ENCODE data around the gene MAPK8.

Gene MAPK8

DNA sequence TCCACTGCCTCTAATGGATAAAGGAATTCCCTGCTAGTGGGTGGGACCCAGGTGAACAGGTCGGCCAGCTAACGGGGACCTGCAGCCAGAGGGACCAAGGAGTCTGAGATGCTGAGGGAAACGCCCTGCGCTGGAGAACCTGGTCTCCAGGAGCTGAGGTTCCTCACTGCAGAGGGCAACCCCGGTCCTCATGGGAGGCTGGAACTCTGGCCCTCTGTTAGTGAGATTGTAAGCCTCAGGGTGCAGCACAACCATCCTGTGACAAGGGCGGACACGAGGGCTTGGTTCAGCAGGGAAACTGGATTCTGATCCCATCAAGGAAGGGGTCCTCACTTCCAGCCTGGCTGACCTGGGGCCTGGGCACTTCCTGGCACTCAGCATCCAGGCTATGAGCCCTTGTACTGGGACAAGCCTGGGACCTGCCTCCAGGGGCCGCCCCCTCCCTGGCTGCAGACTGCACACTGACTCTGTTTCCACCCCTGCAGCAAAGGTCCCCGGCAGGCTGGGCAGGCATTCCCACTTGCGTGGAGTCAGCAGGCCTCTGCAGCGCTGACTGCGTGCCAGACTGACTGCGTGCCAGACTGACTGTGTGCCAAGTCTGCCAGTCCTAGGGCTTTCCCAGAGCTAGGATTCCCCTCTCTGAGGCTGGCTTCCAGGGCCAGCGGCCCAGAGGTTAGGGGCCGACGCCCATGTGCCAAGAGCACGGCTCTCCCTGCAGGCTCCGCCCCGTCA lies 143.2 kb downstream of the MAPK8 start:
- DNase-seq (ENCODE audit: low read depth in 2 of 2) = no peak

DNA sequence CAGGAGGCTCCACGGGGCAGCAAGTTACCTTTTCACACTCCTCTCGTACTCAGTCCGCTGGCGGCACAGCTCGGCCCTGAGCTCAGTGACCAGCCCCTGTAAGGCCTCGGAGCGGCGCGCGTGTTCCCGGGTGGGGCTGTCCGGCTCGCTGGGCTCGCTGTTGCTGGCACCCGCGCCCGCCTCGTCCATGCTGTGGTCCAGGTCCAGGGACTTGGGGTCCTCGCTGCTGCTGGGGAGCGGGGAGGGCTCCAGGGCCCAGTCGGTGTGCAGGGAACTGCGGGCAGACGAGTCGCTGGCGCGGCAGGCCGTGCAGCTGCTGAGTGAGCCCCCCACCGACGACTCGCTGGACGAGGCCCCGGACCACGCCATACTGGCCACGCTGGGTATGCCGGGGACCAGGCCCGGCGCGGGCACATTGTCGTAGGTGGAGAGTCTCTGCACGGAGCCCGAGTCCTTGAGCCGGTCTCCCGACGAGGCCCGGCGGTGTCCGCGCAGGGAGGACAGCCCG lies 143.8 kb downstream of the MAPK8 start:
- no peak for DNase-seq (ENCODE audit: low read depth in 2 of 2)

DNA sequence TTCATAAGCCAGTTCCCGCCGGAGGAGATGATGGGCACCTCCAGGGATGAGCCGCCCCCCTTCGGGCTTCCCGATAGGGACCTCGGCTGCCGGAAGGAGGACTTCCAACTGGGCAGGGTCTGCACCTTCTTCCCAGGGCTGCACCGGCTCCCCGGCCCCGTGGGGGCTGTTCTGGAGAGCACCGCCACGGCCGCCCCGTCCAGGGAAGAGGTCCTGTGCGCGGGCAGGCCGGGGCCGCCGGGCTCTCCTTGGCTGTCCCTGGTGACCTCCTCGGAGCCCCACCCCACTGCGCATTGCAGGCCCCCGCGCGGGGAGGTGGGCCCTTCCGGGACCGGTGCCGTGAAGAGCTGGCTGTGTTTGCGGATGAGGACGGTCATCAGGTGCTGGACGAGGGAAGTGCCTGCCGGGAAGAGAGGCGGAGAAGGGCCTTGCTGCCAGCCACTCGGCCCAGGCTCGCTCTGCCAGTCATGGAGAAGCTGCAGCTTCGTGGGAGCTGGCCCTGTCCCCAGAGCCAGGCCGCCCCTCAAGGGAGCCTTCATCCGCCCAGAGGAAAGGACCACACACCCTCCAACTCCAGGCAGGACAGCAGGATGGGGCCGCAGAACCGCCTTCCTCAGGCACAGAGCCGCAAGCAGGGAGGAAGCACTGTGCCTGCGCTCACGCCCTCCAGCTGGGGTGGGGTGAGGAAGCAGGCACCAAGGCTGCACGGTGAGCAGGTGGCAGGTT lies 144.4 kb downstream of the MAPK8 start:
- no peak for DNase-seq (ENCODE audit: low read depth in 2 of 2)

DNA sequence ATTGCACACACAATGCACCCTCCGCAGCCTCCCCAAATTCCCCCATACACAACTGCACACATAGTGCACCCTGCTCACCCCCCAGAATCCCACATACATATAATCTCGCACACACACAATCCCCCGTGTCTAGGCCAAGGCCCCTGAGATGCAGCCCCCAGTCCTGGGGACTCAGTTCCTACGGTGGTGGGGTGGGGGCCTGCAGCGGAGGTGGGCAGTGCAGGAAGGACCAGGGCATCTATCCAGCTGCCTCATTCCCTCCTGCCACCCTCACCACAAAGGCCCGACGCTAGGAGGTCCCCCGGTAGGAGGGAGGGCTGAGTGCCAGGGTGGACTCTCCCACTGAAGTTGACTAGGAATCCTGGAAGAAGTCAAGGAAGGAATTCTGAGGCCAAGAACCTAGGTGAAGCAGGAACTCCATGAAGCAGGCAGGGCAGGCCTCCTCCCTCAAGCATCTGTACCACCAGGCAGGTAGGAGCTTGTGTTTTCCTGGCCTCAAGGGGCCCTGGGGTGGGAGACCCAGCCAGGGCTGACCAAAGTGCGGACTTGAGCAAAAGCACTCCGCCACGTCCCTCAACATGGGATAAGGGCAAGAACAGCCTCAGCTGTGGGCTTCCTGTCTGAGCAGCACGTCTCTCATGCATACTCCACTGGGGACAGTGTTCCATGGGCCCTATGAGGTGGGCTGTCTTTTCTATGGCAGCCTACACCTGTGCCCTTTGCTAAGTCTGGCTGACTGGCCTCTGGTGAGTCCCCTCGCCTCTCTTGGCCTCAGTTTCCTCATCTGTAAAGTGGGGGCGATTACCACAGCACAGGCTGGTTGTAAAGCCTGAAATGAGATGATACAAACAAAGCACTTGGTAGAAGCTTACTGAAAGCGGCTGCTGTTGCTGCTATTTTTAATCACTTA lies 145.7 kb downstream of the MAPK8 start:
- DNase-seq (ENCODE audit: low read depth in 2 of 2) = no peak

DNA sequence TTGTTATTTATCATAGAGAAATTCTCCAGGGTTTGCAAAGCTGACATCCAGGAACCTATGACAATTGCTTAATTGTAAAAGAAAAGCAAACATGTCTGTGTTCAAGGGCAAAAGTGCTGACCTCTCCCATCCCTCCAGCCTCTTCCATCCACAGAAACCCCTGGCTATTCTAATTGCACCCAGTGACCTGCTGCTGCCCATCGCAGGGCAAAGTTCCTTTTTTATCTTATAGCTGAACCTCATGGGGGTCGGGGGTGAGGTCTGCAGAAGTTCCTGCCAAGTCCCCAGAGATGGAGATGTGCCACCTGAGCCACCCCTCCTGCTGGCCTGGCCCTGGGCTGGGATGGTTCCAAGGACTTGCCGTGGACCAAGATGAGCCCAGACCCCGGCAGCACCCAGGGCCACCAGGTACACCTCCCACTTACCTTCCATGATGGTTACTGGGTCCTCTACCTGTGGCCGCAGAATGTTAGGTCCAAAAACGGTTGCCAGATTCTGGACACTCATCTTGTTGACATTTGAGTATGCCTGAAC lies 146.5 kb downstream of the MAPK8 start:
- no peak for DNase-seq (ENCODE audit: low read depth in 2 of 2)

DNA sequence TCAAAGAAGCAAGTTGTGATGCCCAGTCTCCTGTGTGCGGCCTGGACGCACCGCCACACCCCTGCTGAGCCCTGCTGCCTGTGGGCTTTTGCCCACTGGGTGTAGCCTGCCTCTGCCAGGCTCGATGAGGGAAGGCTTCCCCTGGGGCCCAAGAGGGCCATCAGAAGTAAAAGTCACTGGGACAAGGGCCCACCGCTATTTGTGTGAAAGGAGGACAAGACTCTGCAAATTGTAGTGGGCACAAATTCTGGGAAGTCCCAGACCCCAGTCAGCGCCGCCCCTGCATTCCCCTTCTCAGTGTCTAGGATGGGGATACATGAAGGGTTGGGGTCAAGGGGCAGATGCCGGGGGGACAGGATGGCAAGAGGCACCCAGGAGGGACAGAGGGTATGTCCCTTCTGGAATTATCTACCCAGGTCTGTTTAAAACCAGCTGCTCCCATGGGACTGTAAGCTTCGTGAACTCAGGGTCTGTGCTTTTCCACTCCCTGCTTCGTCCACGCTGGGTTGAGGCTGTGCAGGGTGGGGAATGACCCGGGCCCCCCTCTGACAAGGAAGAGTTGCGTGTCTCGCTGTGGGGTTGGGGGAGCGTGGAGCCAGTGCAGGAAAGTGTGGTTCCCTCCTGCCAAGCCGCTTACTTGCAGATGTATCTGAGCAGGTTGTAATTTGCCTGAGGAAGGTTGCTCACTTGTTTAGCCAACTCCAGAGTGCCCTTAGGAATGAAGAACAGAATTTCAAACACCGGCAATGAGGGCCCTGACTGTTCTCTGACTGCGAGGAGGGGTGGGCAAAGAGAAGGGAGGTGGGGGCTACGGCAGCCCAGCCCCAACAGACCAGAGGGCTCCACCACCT lies 147.2 kb downstream of the MAPK8 start:
- no peak for DNase-seq (ENCODE audit: low read depth in 2 of 2)

DNA sequence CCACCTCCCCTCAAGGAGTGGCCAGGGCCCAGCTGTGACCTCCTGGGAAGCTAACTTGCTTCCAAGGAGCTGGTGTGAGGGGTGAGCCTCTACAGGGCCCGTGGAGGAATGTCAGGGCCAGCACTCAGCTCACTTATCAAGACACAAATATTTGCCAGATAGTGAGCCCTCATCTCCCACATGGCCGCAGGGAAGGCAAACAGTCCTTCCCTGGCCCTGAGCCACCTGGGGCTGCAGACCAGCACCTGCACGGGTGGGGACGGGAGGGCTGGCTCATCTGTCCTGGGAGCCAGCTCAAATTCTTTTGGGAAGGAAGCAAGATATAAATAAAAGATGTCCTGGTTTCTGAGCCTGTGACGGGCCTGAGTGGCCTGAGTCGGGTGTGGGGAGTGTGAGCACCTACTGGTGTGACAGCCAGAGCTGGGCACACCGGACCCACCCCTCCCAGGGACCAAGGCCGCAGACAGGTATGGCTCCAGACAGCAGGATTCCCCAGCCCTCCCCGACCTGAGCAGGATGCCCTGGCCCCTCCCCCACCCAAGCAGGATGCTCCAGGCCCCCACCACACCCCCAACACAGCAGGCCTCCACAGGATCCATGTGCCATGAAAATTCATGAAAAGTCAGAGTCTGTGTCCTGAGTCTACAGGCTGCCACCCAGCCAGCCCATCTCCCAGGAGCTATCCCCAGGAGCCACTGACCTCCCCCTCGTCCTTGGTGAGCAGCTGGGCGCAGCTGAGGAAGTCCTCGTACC lies 148.0 kb downstream of the MAPK8 start:
- no peak for DNase-seq (ENCODE audit: low read depth in 2 of 2)

DNA sequence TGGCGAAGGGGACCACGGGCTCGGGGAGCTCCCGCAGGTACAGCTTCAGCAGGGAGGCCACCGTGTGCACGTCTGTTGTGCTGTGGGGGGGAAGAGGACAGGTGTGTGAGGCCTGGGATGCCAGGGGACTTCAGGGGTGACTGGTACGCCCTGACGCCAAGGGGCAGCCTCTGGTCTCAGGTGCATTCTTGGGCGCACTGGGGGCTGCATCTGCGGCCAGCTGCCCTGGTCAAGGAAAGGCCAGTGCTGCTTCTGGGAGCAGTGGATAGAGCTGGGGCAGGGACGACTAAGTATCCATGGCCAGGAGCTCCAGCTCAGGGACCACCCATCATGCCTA lies 148.5 kb downstream of the MAPK8 start:
- DNase-seq (ENCODE audit: low read depth in 2 of 2) = no peak

DNA sequence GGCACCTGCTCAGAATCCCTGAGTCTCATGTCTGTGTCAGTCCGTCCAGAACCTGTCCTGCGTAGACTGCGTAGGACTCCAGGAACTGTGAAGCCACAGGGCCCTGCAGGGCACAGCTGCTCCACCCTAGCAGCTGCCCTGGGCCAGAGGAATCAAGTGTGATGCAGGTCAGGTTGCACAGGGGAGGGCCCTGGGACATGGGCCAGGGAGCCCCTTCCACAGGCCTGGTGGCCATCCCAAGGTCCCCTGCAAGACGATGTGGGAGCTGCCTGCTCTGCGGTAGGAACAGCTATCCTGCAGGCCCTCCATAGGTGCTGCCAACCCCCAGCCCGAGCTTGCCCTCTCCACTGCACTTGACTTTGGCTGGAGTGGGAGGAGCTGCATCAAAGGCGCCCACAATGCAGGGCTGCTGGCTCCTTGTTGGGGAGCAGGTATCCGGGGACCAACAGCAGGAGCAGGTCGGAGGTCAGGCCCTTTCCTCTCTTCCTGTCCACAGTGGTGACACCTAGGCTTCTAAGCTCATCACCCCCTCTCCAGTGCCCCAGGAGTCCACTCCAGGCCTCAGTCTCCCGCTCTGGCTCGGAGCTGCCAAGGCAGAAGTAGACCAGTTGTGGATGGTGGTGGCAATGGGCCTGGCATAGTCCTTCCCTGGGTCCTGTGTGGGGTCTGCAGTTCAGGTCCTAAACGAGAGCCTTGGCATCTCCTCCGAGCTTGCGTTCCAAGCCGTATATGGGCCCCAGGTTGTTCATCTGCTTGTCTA lies 149.1 kb downstream of the MAPK8 start:
- DNase-seq (ENCODE audit: low read depth in 2 of 2) = no peak

DNA sequence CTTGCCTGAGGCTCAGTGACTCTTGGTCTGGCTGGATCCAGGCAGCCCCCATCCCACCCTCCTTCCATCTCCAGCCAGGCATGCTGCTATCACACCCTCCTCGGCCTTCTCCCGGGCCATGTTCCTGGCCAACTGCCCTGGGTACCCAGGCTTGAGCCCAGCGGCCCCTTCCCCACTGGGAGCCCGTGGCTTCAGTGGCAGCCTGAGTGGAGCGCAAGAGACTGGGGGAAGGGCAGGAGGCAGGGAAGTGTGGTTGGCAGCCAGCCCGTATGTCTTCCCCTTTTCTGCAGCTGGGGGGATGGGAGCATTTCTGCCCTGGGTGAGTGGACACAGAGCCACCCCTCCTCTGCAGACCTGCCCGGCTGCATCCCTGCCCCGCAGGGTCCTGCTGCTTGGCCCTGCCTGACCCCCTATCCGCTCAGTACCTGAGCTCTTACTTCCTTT lies 149.9 kb downstream of the MAPK8 start:
- DNase-seq (ENCODE audit: low read depth in 2 of 2) = no peak

DNA sequence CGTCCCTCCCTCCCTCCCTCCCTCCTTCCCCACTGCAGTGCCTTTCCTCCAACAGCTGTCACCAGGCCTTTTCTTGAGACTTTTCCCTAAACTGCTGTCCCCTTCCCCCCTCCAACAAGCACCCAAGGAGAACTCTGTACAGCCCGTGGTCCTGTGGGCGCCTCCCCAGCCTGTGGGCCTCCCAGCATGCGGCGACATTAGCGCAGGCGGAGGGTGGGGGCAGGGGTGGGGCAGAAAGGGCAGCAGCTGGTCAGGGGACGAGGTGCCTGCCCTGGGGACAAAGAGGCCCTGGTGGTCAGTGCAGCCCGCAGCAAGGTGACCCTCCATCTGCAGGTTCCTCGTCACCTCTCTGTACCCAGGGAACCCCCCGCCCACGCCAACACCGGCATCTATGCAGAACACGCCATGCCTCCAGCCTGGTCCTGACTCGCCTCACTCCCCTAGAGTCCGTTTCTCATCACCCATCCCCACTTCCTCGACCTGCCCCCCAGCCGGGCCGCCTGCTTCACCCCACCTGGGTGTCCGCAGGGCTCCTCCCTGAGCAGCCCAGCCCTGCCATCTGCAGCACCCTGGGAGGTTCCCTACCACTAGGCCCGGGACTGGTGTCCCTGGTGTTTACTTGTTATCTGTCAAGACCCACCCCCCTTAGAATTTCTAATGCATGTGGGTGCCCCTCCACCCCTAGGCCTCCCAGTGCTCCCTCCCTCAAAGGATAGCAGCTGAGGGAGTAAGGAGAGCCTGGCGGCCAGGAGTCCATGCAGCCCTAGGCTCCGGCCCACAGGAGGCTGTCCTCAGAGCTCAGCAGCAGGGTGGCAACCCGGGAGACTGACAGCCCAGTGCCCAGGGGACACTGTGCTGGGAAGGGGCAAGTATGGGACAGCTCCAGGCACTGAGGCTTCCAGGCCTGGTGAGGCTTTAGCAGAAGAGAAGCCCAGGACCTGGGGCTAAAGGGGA lies 150.6 kb downstream of the MAPK8 start:
- no peak for DNase-seq (ENCODE audit: low read depth in 2 of 2)

DNA sequence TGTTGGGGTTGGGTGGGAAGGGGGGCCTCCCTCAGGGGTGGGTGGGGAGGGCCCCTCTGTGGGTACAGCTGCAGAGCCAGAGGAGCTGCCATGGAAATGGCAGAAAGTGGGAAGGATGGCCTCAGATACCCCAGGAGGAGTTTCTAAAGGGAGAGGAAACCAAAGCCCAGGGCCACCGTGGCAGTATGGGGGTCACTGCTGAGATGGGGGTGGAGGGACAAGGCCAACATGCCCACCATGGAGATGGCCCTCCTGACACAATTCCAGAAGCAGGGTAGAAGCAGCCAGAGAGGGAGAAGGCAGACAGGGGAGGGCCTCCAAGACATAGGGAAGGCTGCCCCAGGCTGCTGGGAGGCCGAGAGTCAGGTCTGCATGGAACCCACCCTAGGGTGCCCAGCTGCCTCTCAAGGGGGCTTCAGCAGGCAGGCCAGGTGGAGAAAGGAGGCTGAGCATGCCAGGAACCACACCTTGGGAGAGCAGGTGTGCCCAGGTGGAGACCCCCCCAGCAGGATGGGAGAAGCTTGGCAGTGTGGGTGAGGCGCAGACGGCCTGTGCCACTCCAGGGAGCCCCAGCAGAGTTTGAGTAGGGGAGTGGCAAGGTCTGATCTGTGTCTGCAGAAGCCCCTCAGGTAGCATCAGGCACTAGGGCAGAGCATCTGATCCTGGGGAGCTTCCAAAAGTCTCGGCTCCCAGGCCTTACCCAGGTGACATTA lies 151.6 kb downstream of the MAPK8 start:
- DNase-seq (ENCODE audit: low read depth in 2 of 2) = no peak

DNA sequence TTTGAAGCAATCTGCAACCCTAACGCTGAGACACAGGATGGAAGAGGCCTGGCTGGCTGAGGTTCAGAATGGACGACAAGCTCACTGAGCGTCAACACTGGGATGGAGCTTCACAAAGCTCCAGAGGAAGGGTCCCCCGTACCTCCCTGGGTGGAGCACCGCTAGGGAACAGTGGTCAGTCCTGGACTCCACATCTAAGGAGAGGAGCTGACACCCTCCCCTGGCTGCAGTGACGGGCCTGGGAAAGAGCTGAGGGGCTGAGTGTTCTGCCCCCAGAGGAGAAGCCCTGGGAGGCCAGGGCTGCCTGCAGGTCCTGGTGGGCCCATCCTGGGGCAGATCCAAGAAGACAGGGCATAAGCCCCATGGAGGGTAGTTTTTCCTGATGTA lies 152.2 kb downstream of the MAPK8 start:
- DNase-seq (ENCODE audit: low read depth in 2 of 2) = no peak

DNA sequence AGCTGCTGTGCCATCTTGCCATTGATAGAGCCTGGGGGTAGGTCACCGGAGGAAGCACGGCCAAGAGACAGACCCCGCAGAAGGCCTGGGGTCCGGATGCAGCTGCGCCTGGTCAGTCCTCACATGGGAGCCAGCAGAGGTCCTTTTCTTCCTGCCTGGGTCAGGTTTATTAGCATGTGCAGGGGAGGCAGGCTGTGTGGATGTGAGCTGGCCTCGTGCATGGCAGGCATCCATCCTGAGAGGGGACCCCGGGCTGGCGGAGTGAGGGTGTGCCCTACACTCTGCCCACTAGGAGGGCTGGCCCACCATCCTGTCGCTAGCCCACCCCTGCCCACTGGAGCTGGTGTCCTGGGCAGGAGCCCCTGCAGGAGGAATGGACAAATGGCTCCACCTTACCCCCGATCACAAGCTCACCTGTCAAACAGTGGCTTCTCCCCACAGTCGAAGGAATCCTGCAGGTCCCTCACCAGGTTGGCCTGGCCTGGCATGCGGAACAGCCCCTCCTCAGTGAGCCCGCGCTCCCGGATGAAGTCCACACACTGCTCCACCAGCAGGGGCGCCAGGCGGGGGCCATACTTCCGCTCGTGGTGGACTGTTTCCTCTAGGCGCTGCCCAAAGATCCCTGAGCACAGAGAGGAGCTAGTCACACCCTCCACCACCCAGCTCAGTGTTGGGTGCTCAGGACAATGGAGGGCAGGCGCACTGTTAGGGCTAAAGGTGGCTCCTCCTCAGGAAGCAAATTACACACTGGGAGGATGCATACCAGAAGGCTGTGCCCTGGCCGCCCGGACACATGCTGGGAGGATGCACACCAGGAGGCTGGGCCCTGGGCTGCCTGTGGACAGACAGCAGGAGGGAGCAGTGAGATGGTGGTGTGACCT lies 153.0 kb downstream of the MAPK8 start:
- DNase-seq (ENCODE audit: low read depth in 2 of 2) = no peak

DNA sequence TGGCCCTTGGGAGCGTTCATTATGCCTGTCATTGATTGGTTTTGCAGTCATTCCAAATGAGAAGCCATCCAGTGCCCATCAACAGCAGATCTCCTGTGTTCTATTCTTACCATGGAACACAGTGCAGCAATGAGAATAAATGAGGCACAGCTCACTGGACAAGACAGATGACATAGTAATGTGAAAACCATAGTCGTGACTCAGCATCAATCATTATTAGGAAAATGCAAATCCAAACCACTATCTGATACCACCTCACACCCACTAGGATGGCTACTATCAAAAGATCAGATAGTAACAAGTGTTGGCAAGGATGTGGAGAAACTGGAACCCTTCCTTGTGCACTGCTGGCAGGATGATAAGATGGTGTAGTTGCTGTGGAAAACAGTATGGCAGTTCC lies 153.7 kb downstream of the MAPK8 start:
- DNase-seq (ENCODE audit: low read depth in 2 of 2) = no peak

DNA sequence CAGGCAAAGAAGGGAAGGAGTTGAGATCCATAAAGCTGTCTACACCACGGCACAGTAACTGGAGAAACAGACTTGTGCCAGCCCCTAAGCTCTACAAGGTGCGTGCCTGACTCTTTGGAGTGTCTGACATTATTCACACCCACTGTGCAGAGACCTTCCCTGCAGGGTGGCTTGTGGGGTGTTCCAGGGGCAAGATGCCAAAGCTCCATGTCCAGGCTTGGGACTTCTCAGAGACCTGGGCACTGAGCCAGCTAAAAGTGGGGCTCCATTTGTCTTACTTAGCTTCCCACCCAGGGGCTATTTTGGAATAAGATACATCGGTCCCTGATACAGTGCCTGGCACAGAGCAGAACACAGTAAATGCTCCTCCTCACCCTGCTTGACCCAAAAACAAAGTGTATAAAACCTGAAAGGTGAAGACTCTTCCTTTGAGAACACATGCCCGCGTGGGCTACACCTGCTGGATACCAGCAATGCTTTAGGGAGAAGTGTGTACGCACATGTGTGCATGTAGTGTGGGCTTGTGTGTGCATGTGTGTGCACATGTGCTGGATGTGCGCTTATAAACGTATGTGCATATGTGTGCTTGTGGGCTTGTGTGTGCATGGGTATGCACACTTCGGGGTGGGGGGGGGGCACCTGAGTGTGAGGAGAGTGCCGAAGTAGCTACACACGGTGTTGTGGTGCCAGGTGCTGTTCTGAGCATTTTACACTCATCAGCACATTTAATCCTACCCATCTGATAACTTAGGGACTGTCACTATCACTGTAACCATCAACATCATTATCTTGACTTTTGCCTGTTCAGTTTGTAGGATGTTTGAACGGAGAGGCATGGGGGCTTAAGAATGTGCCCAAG lies 155.4 kb downstream of the MAPK8 start:
- no peak for DNase-seq (ENCODE audit: low read depth in 2 of 2)

All from activated CD8-positive, alpha-beta memory T cell treated with anti-CD3 and anti-CD28 coated beads for 4 hours (primary cell).